KOPT-K1 (cell line): Measurements from ENCODE around the gene CTDSP2.
"Not testable (repeated sequence)": the region's sequence is repeated elsewhere in the genome, so short reads cannot be mapped to it uniquely, and the experiment has no call there.

Experiments used
- H3K27ac ChIP-seq: fragments of 200-600 bp; sonication (generic); 2 replicates; pipeline ENCODE4 v1.5.1; 2016; ENCODE audit warnings: antibody characterized with exemption, mild to moderate bottlenecking, low read depth, low read length; ENCODE audit not compliant: poor library complexity, severe bottlenecking
- H3K36me3 ChIP-seq: fragments of 200-600 bp; sonication (generic); 2 replicates; pipeline ENCODE4 v1.5.1; 2017; ENCODE audit warnings: antibody characterized with exemption, mild to moderate bottlenecking, low read length, moderate library complexity; ENCODE audit not compliant: insufficient read depth
- H3K9me3 ChIP-seq: fragments of 200-600 bp; sonication (generic); 2 replicates; pipeline ENCODE4 v1.5.1; 2017; ENCODE audit warnings: antibody characterized with exemption, low read length, mild to moderate bottlenecking; ENCODE audit not compliant: insufficient read depth, poor library complexity, severe bottlenecking

The CTDSP2 gene

GRCh38 chr12:57822392-57823130 lies 24.0 kb downstream of the CTDSP2 start:
- no peaks in the 10 kb centered on the region for H3K9me3 ChIP-seq
- no peak overlapping the region for H3K27ac ChIP-seq
- peaks cover 93% of the 10 kb centered on the region for H3K36me3 ChIP-seq

- H3K27ac ChIP-seq = no peak overlapping the region
- H3K36me3 ChIP-seq = peaks cover 84% of the 10 kb centered on the region
- no peaks in the 10 kb centered on the region for H3K9me3 ChIP-seq
These were observed 24.9 kb downstream of the CTDSP2 start for GRCh38 chr12:57821474-57822214.

- H3K9me3 ChIP-seq, H3K27ac ChIP-seq: not testable (repeated sequence)
- peaks cover 78% of the 10 kb centered on the region for H3K36me3 ChIP-seq
These were observed 25.5 kb downstream of the CTDSP2 start for GRCh38 chr12:57821015-57821414.

GRCh38 chr12:57820119-57820518 lies 26.4 kb downstream of the CTDSP2 start:
- not testable (repeated sequence) for H3K27ac ChIP-seq, H3K9me3 ChIP-seq
- H3K36me3 ChIP-seq = peaks cover 69% of the 10 kb centered on the region

- H3K36me3 ChIP-seq = peaks cover 47% of the 10 kb centered on the region
- not testable (repeated sequence) for H3K9me3 ChIP-seq, H3K27ac ChIP-seq
These were observed 28.6 kb downstream of the CTDSP2 start for GRCh38 chr12:57817990-57818331.

- H3K27ac ChIP-seq = no peak overlapping the region
- no peaks in the 10 kb centered on the region for H3K9me3 ChIP-seq
- peaks cover 42% of the 10 kb centered on the region for H3K36me3 ChIP-seq
These were observed 29.1 kb downstream of the CTDSP2 start for GRCh38 chr12:57817261-57817989.

- peaks cover 36% of the 10 kb centered on the region for H3K36me3 ChIP-seq
- no peak overlapping the region for H3K27ac ChIP-seq
- no peaks in the 10 kb centered on the region for H3K9me3 ChIP-seq
These were observed 29.7 kb downstream of the CTDSP2 start for GRCh38 chr12:57816855-57817151.

- no peaks in the 10 kb centered on the region for H3K9me3 ChIP-seq
- peaks cover 30% of the 10 kb centered on the region for H3K36me3 ChIP-seq
- no peak overlapping the region for H3K27ac ChIP-seq
These were observed 30.3 kb downstream of the CTDSP2 start for GRCh38 chr12:57816001-57816854.

- H3K27ac ChIP-seq = no peak overlapping the region
- peaks cover 26% of the 10 kb centered on the region for H3K36me3 ChIP-seq
These were observed 31.1 kb downstream of the CTDSP2 start for GRCh38 chr12:57815177-57816000.

GRCh38 chr12:57813971-57814772 lies 32.4 kb downstream of the CTDSP2 start:
- Histone ChIP-seq H3K9me3 (no peaks in the 10 kb centered on the region), H3K27ac (no peak overlapping the region), H3K36me3 (peaks cover 22% of the 10 kb centered on the region)

More at GRCh38 chr12:57815177-57816000, 31.1 kb downstream of the CTDSP2 start:
- no peaks in the 10 kb centered on the region for H3K9me3 ChIP-seq

GRCh38 chr12:57813111-57813970 lies 33.2 kb downstream of the CTDSP2 start:
- Histone ChIP-seq H3K27ac (no peak overlapping the region), H3K9me3 (no peaks in the 10 kb centered on the region), H3K36me3 (peaks cover 22% of the 10 kb centered on the region; the same call in 1 of the 2 replicates)

GRCh38 chr12:57811028-57811755 lies 35.3 kb downstream of the CTDSP2 start:
- H3K27ac ChIP-seq = no peak overlapping the region
- H3K36me3 ChIP-seq = peaks cover 41% of the 10 kb centered on the region
- H3K9me3 ChIP-seq = no peaks in the 10 kb centered on the region
